ENCODE results near the gene MS4A1.
"Not testable (repeated sequence)": the region's sequence is repeated elsewhere in the genome, so short reads cannot be mapped to it uniquely, and the experiment has no call there.

The MS4A1 gene

DNA sequence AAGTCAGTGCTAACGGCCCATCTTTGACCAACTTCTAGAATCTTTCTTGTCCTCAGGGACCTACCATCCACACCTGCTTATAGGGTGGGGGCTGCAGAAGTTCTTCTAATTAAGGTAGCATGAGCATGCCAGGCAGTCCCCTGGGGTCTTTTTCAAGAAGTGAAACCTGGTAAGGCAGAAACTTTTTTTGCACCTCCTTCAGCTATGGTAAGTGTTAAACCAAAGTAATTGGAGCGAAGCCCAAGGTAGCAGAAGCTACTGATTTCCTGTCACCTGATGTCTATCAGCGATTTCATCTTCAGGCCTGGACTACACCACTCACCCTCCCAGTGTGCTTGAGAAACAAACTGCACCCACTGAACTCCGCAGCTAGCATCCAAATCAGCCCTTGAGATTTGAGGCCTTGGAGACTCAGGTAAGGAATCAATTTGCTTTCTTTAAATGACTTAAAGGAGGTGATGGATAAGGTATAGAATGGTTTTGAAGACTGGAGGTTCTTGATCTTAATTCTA lies at the start of gene MS4A1:
Gene MS4A1 (plus strand): TSS at position 317 of the 512 bp plus-strand sequence. CDS start 6,528 bp downstream, outside the sequence.
- no peak for DNase-seq (ENCODE audit: low read depth)

GRCh38 chr11:60420015-60420414 lies 35.6 kb upstream of the MS4A1 start:
- DNase-seq (ENCODE audit: low read depth): no peak

DNA sequence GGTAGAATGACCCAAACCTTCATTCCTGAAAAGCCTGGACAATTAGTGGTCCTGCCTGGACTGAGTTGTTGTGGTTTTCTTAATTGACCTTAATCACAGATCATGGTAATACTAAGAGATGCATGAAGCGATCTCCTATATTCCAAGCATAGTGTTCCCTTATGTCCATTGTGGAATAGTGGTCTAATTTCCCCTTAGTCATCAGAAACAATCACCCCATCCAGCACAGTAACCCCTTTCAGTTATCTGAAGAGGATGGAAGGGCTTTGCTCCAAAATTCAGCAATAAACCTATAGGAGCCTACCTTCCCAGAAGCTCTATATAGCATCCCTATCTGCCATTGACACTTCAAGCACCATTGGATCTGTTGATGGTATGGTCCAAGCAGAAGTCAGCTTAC lies 33.0 kb upstream of the MS4A1 start:
- no peak for DNase-seq (ENCODE audit: low read depth)

DNA sequence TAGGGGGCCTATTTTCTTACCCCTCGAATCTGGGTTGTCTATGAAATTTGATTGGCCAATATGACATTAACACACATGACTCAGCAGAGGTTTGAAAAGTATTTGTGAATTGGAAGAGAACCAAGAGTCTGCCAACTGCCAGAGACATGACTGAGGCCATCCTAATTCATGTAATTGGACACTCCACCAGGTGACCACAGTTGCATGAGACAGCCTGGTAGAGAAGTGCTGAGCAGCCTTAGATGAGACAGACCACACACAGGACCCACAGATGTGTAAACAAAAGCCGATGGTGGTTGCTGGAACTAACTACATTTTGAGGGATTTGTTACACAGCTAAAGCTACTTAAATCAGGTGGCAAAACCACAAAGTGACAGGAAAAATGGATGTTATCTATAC lies 27.1 kb upstream of the MS4A1 start:
- DNase-seq (ENCODE audit: low read depth): no peak

DNA sequence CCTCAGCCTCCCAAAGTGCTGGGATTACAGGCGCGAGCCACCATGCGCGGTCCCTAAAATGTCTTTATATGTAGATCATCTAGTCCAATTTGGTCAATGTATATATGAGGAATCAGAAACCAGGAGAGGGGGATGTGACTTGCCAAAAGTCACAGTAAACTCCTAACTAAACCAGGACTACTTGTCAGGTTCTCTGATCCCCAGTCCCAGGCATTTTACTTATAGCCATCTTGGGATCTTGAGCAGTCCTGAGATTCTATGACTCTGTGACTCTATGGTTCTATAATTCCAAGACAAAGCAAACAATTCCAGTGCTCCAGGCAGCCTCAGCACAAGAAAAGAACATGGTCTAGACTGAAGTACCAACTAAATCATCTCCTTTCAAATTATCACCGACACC lies 26.4 kb upstream of the MS4A1 start, which contains the start of gene MS4A5:
Gene MS4A5 (plus strand): TSS at position 301 of the 400 bp plus-strand sequence. CDS start 103 bp downstream, outside the sequence.
- DNase-seq (ENCODE audit: low read depth): no peak

DNA sequence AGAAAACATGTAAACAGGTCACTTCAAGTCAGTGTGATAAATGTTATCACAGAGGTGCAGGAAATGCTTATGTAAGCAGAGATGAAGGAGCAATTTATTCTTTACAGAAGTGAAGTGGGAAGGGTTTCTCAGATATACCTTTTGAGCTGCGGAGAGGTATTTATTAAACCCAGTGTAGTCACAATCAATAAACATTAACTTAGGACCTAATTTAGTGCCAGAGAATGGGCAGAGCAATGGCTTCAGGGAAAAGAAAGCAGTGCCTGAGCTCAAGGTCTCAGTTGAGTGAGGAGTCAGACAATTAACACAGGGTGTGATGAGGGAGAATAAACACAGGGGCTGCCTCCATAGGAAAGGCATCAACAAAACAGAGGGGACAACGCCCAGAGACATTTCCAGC lies 24.4 kb upstream of the MS4A1 start:
- no peak for DNase-seq (ENCODE audit: low read depth)

DNA sequence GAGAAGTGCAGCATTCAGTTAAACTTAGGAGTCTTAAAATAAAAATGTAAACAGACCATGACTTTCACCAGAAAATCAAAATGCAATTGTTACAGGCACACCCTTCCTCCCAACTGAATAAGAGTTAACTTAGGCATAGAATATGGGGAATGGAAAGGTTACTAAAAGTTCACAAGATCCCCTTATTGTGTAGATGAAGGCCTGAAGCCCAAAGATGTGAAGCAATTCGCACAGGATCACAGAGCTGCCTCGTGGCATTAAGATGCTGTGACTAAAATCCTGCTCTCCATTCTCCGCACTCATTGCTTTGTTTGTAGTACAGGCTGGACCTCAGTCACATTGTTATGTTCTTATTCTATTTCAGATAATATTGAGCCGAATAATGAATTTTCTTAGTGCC lies 22.2 kb upstream of the MS4A1 start:
- no peak for DNase-seq (ENCODE audit: low read depth)

DNA sequence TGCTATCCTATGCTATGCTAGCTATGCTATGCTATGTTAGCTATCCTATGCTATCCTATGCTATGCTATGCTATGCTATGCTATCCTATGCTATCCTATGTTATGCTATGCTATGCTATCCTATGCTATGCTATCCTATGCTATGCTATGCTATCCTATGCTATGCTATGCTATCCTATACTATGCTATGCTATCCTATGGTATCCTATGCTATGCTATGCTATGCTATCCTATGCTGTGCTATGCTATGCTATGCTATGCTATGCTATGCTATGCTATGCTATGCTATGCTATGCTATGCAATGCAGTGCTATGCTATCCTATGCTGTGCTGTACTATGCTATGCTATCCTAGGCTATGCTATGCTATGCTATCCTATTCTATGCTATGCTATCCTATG lies 8.6 kb upstream of the MS4A1 start:
- no peak for DNase-seq (ENCODE audit: low read depth)

DNA sequence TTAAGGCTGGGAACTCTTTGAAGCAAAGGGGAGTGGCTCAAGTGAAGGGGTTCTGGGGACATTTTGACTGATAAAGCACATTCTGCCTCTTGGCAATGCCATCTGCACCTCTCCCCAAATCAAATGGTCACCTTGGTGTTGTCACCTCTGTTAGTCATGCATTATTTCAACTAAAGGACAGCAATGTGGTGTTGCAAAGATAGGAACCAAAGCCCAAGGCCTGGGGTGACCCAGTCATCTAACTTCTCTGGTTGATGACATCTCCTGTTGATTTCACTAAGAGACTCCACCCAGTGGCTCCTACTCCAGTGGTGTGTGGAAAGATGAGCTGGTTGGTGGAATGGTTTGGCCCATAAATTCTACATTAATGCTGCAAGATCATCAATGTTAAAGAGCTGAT lies 7.8 kb upstream of the MS4A1 start:
- DNase-seq (ENCODE audit: low read depth): no peak

- not testable (repeated sequence) for DNase-seq (ENCODE audit: low read depth)
These were observed 4.5 kb upstream of the MS4A1 start for GRCh38 chr11:60451185-60451584.

DNA sequence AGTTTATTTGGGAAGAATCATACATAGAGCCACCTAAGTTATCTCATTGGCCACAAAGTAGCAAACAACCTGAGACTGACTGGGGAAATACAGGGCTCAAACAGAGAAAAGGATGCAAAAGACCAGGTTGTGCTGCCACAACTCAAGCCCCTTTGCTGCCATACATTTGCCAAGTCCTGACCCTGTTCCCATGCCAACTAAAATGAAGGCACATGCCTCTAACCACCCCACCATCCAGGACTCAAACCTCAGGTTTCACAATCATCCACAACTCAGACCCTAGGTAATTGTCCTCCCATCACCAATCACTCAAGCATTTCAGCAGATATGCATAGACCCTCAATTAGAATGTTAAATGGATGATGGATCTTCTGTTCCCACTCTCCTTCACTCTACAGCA lies 1.4 kb upstream of the MS4A1 start:
- DNase-seq (ENCODE audit: low read depth): no peak

- no peak for DNase-seq (ENCODE audit: low read depth)
These were observed 1.9 kb downstream of the MS4A1 start for GRCh38 chr11:60457576-60457975.

GRCh38 chr11:60459345-60459744 lies 3.7 kb downstream of the MS4A1 start:
- DNase-seq (ENCODE audit: low read depth): no peak

DNA sequence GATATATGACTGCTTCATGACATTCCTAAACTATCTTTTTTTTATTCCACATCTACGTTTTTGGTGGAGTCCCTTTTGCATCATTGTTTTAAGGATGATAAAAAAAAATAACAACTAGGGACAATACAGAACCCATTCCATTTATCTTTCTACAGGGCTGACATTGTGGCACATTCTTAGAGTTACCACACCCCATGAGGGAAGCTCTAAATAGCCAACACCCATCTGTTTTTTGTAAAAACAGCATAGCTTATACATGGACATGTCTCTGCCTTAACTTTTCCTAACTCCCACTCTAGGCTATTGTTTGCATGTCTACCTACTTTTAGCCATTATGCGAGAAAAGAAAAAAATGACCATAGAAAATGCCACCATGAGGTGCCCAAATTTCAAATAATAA lies 13.2 kb downstream of the MS4A1 start:
- DNase-seq (ENCODE audit: low read depth): no peak

DNA sequence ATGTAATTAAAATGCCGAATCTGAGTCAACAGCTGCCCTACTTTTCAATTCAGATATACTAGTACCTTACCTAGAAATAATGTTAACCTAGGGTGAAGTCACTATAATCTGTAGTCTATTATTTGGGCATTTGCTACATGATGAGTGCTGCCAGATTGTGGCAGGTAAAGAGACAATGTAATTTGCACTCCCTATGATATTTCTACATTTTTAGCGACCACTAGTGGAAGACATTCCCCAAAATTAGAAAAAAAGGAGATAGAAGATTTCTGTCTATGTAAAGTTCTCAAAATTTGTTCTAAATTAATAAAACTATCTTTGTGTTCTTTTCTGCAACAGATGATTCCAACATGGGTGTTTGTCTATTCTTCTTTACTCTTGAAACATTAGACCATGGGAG lies 14.1 kb downstream of the MS4A1 start:
- no peak for DNase-seq (ENCODE audit: low read depth)

- DNase-seq (ENCODE audit: low read depth): no peak
These were observed 21.4 kb downstream of the MS4A1 start for GRCh38 chr11:60477035-60477445.

GRCh38 chr11:60482361-60482760 lies 26.7 kb downstream of the MS4A1 start:
- DNase-seq (ENCODE audit: low read depth): no peak

GRCh38 chr11:60485987-60486386 lies 30.3 kb downstream of the MS4A1 start:
- DNase-seq (ENCODE audit: low read depth): no peak

GRCh38 chr11:60492488-60493009 lies 36.9 kb downstream of the MS4A1 start, which contains the start of gene MS4A12:
MS4A12 (plus strand) TSS chr11:60492778; CDS start chr11:60497319, 4,541 bp downstream.
- DNase-seq (ENCODE audit: low read depth): no peak

- no peak for DNase-seq (ENCODE audit: low read depth)
These were observed 37.8 kb downstream of the MS4A1 start for GRCh38 chr11:60493454-60493853.

GRCh38 chr11:60498399-60498798 lies 42.8 kb downstream of the MS4A1 start:
- DNase-seq (ENCODE audit: low read depth): no peak

DNA sequence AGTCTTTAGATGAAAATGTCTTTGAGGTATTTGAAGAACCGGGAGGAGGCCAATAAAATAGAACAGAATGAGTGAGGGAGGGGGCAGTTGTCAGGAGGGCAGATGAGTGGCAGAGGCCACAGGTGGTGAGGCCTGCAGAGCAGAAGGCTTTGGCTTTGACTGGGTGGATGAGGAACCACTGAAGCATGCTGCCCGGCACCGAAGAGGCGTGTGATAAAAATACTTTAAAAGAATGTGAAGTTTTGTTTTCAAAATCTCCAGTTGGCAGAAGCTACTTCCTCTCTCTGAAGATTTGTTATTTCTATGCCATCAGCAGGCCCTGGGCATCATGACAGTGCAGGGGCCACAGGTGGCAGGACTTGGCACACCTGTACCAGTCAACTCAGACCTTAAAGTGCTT lies 43.2 kb downstream of the MS4A1 start:
- DNase-seq (ENCODE audit: low read depth): no peak

DNA sequence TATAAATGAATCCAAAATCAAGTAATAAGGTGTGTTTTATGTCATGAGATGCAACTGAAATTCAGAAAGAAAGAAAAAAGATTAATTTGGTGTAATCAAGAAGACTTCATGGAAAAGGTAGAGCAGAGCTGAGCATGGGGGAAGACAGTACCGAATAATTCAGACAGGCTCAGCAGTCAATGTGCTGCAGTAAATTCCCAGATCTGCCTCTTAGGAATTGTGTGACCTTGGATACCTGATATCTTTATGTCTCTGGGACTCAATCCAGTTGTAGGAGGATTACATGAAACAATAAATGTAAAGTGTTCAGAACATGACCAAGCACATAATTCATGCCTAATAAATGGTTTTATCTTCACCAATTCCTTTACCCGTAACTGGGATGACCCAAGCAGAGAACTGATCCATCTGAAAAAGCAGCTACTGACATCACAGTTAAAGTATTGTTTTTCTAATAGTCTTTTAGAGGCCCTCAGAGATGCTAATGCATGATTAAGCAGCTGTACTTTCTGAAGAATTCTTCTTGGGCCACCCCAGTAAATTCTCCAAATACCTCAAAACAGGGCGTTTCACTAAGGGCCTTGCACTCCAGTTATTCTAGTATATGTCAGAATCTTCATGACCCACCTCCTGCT lies 44.7 kb downstream of the MS4A1 start:
- DNase-seq (ENCODE audit: low read depth): no peak

DNA sequence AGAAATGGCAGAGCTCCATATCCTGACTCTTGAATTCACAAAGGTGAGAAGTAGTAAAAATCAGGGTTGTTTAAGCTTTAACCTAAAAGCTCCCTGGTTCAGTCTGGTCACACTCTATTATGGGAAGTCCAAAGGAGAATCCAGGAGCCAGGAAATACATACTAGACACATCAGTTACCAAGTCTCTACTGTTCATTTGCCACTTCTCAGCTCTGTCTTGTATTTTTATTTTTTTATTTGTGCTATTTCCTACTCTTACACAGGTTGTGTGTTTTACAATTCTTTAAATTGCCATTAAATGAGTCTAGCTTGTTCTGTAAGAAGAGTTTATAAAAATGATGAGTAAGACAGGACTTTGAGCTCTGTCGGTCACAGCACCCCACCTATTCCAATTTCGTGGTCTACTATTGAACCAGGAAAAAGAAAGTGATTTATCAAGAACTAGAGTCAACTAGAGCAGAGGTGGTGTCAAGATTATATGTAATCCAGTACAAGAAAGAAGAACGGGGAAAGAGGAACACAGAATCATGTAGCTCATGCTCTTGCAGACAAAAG lies 46.7 kb downstream of the MS4A1 start:
- no peak for DNase-seq (ENCODE audit: low read depth)
